ENCODE results near the gene GIPC3. TPM values are rescaled to one million over a fixed set of nuclear protein-coding genes. Genes with fewer than 3 reads are reported as not detected.

Gene GIPC3
- total and polyA plus RNA-seq, 2 donors = 0.52 to 0.91 TPM

GRCh38 chr19:3617463-3617862 is 32.2 kb downstream of the GIPC3 start:
- DNase-seq (ENCODE audit: low read depth in 6 of 9, low spot score in 9 of 9) = peak in 4 of 9 donors; percentile 42 to 74 (median 60)
- peak overlapping the region; percentile 34 to 42 for H3K27ac ChIP-seq (ENCODE audit: low read depth in 1 of 2, low read length in 1 of 2)
- peaks cover 4 to 22% of the 10 kb centered on the region in 2 donors for H3K4me1 ChIP-seq (ENCODE audit: control insufficient read depth in 2 of 2, insufficient read depth in 2 of 2, low read length in 2 of 2)
- H3K36me3 ChIP-seq (ENCODE audit: control insufficient read depth in 2 of 2, insufficient read depth in 2 of 2, low read length in 1 of 2) = peaks cover 50 to 83% of the 10 kb centered on the region in 2 donors
- H3K27me3 ChIP-seq (ENCODE audit: control insufficient read depth in 2 of 2, insufficient read depth in 1 of 2, low read length in 1 of 2) = no peaks in the 10 kb centered on the region
- H3K4me3 ChIP-seq (ENCODE audit: low read length in 2 of 2) = peak overlapping the region in 1 of 2 donors; percentile 8
- no peaks in the 10 kb centered on the region for H3K9me3 ChIP-seq (ENCODE audit: control insufficient read depth in 2 of 2, insufficient read depth in 1 of 2, low read length in 1 of 2)
- WGBS = 14% methylated on average over 19 of the region's 19 CpGs

DNA sequence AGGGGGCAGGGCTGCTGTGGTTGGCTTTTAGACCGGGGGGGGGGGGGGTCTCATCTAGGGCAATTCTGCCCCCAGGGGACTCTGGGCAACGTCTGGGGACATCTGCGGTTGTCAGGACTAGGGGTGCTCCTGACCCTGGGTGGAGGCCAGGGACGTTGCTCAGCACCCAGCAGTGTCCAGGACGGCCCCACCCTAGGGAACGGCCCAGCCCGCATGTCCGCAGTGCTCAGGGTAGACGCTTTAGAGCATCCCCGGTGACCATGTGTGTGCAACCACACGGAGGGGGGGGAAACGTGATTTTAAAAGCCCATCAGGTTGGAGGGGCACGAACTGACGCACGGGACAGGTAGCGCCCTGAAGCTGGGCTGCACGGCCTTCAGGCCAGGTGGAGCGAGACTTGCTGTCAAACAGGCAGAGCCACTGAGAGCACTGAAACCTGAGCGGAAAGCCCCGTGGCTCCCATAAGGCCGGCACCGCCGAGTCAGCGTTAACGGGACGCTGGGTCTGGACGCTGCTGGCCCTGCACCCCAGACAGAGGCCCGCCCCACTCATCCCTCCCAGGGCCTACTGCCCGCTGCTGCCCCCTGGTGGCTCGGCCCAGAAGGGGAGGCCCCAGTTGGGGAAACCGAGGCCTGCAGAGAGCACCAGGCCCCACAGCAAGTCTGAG is 33.0 kb downstream of the GIPC3 start:
- 74% methylated on average over 31 of the region's 31 CpGs for whole genome bisulfite sequencing
- Histone ChIP-seq H3K4me3 (ENCODE audit: low read length in 2 of 2) (no peak overlapping the region), H3K27ac (ENCODE audit: low read depth in 1 of 2, low read length in 1 of 2) (peak overlapping the region in 1 of 2 donors; percentile 7), H3K27me3 (ENCODE audit: control insufficient read depth in 2 of 2, insufficient read depth in 1 of 2, low read length in 1 of 2) (no peaks in the 10 kb centered on the region), H3K36me3 (ENCODE audit: control insufficient read depth in 2 of 2, insufficient read depth in 2 of 2, low read length in 1 of 2) (peaks cover 49 to 82% of the 10 kb centered on the region in 2 donors), H3K9me3 (ENCODE audit: control insufficient read depth in 2 of 2, insufficient read depth in 1 of 2, low read length in 1 of 2) (no peaks in the 10 kb centered on the region), H3K4me1 (ENCODE audit: control insufficient read depth in 2 of 2, insufficient read depth in 2 of 2, low read length in 2 of 2) (peaks cover 4 to 22% of the 10 kb centered on the region in 2 donors)
- peak in 2 of 9 donors; percentile 18 to 31 for DNase-seq (ENCODE audit: low read depth in 6 of 9, low spot score in 9 of 9)

- Histone ChIP-seq H3K36me3 (ENCODE audit: control insufficient read depth in 2 of 2, insufficient read depth in 2 of 2, low read length in 1 of 2) (peaks cover 44 to 81% of the 10 kb centered on the region in 2 donors), H3K4me3 (ENCODE audit: low read length in 2 of 2) (no peak overlapping the region)
These were observed 33.7 kb downstream of the GIPC3 start for GRCh38 chr19:3618811-3619630.

DNA sequence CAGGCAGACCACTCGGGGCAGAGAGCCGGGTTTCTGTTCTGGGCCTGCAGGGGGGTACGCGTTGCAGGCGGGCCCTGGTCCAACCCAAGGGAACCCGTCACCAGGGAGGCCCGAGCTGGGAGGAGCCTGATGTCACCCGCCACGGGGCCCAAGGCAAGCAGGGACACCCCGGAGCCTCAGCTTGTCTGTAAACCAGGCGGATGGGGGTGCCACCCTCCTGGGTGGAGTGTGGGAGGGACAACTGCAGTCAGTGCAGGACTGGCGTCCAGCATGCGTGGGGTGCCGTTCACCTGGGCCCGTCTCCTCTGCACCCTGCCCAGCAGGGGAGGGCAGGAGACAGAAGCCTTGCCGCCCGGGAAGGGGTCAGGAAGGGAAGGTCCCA is 34.3 kb downstream of the GIPC3 start:
- Histone ChIP-seq H3K4me3 (ENCODE audit: low read length in 2 of 2) (no peak overlapping the region), H3K4me1 (ENCODE audit: control insufficient read depth in 2 of 2, insufficient read depth in 2 of 2, low read length in 2 of 2) (peaks cover 9 to 25% of the 10 kb centered on the region in 2 donors), H3K27me3 (ENCODE audit: control insufficient read depth in 2 of 2, insufficient read depth in 1 of 2, low read length in 1 of 2) (no peaks in the 10 kb centered on the region), H3K9me3 (ENCODE audit: control insufficient read depth in 2 of 2, insufficient read depth in 1 of 2, low read length in 1 of 2) (no peaks in the 10 kb centered on the region), H3K36me3 (ENCODE audit: control insufficient read depth in 2 of 2, insufficient read depth in 2 of 2, low read length in 1 of 2) (peaks cover 43 to 75% of the 10 kb centered on the region in 2 donors), H3K27ac (ENCODE audit: low read depth in 1 of 2, low read length in 1 of 2) (no peak overlapping the region)
- 91% methylated on average over 17 of the region's 17 CpGs for WGBS
- no peak for DNase-seq (ENCODE audit: low read depth in 6 of 9, low spot score in 9 of 9)

More at GRCh38 chr19:3618811-3619630, 33.7 kb downstream of the GIPC3 start:
- no peak for DNase-seq (ENCODE audit: low read depth in 6 of 9, low spot score in 9 of 9)
- Histone ChIP-seq H3K27ac (ENCODE audit: low read depth in 1 of 2, low read length in 1 of 2) (peak overlapping the region in 1 of 2 donors; percentile 26), H3K9me3 (ENCODE audit: control insufficient read depth in 2 of 2, insufficient read depth in 1 of 2, low read length in 1 of 2) (no peaks in the 10 kb centered on the region), H3K27me3 (ENCODE audit: control insufficient read depth in 2 of 2, insufficient read depth in 1 of 2, low read length in 1 of 2) (no peaks in the 10 kb centered on the region), H3K4me1 (ENCODE audit: control insufficient read depth in 2 of 2, insufficient read depth in 2 of 2, low read length in 2 of 2) (peaks cover 5 to 22% of the 10 kb centered on the region in 2 donors)
- 96% methylated on average over 31 of the region's 31 CpGs for WGBS

DNA sequence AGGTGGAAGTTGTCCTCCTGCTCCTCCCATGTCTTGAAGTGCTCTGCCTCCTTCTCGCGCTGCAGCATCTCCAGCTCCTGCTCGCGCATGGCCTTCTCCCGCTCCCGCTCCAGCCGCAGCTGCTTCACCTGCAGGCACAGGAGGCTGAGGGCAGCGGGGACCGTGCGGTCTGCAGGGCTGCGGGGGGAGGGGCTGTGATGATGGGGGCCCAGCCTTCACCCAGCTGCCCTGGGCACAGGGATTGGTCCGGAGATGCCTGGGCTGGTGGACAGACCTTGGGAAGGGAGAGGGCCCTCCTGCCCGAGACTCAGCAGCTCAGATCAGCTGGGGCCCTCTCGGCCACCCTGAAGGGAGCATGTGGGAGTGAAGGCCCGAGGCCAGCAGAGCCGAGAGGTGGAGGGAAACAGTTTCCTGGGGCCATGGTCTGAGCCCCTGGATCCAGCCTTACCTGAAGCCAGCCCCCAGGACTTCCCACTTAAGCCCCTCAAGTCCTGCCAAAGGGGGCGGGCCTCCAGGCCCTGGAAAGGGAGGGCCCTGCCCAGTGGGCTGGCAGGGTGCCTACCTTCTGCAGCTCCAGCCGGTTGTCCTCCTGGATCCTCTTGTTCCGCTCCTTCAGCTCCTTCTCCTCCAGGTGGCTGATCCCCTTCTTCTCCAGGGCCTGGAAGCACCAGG is 35.0 kb downstream of the GIPC3 start:
- peaks cover 10 to 26% of the 10 kb centered on the region in 2 donors for H3K4me1 ChIP-seq (ENCODE audit: control insufficient read depth in 2 of 2, insufficient read depth in 2 of 2, low read length in 2 of 2)
- no peak overlapping the region for H3K4me3 ChIP-seq (ENCODE audit: low read length in 2 of 2)
- H3K9me3 ChIP-seq (ENCODE audit: control insufficient read depth in 2 of 2, insufficient read depth in 1 of 2, low read length in 1 of 2) = no peaks in the 10 kb centered on the region
- WGBS = 96% methylated on average over 19 of the region's 19 CpGs
- H3K27me3 ChIP-seq (ENCODE audit: control insufficient read depth in 2 of 2, insufficient read depth in 1 of 2, low read length in 1 of 2) = no peaks in the 10 kb centered on the region
- peaks cover 43 to 71% of the 10 kb centered on the region in 2 donors for H3K36me3 ChIP-seq (ENCODE audit: control insufficient read depth in 2 of 2, insufficient read depth in 2 of 2, low read length in 1 of 2)
- H3K27ac ChIP-seq (ENCODE audit: low read depth in 1 of 2, low read length in 1 of 2) = no peak overlapping the region
- no peak for DNase-seq (ENCODE audit: low read depth in 6 of 9, low spot score in 9 of 9)

DNA sequence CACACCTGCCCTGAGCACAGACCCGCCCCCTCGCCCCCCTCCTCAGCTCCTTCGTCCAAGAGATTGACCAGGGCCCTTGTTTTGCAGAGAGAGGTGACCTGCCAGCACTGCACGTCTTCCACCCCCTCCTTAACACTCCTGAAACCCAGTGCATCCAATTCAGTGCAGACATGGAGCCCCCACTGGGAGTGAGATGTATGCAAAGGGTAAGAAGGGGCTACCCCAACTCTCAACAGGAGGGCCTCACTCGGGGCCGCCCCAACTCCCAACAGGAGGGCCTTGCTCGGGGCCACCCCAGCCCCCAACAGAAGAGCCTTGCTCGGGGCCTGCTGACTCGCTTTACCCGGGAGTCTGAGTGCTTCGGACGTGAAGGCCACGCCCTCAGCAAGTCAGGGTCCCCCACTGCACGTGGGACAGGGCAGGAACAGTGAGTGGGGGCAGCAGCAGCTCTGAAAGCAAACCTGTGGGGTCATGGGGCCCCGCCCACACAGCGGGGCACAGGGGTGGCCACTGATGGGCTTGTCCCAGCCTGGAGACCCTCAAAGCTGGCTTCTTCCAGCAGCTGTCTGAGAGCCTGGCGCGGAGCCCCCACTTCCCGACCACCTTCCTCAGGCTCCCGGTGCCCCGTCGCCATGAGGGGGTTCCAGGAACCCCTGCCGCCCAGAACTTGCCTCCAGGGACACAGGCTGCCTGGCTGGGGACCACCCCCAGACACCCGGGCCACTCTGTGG is 35.7 kb downstream of the GIPC3 start:
- Histone ChIP-seq H3K27ac (ENCODE audit: low read depth in 1 of 2, low read length in 1 of 2) (no peak overlapping the region), H3K4me3 (ENCODE audit: low read length in 2 of 2) (no peak overlapping the region), H3K4me1 (ENCODE audit: control insufficient read depth in 2 of 2, insufficient read depth in 2 of 2, low read length in 2 of 2) (peaks cover 17 to 31% of the 10 kb centered on the region in 2 donors), H3K36me3 (ENCODE audit: control insufficient read depth in 2 of 2, insufficient read depth in 2 of 2, low read length in 1 of 2) (peaks cover 40 to 64% of the 10 kb centered on the region in 2 donors), H3K9me3 (ENCODE audit: control insufficient read depth in 2 of 2, insufficient read depth in 1 of 2, low read length in 1 of 2) (no peaks in the 10 kb centered on the region), H3K27me3 (ENCODE audit: control insufficient read depth in 2 of 2, insufficient read depth in 1 of 2, low read length in 1 of 2) (no peaks in the 10 kb centered on the region)
- 97% methylated on average over 24 of the region's 24 CpGs for WGBS
- DNase-seq (ENCODE audit: low read depth in 6 of 9, low spot score in 9 of 9) = no peak

DNA sequence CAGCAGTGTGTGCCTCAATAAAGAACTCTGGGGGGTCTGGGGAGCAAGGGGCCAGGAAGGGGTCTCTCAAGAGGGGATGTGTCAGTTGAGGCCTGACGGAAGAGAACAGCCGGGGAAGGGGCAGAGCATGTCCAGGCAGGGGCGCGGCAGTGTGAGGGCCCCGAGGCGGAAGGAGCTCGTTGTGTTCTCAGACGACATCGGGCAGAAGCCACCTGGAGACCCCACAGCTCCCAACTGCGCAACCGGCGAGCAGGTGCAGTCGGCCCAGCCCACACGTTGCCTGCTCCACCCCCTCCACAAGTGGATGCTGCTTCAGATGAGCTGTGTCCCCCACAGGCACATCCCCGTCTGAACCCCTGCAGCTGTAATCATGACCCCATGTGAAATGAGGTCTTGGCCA is 36.4 kb downstream of the GIPC3 start:
- Histone ChIP-seq H3K9me3 (ENCODE audit: control insufficient read depth in 2 of 2, insufficient read depth in 1 of 2, low read length in 1 of 2) (no peaks in the 10 kb centered on the region), H3K27ac (ENCODE audit: low read depth in 1 of 2, low read length in 1 of 2) (no peak overlapping the region), H3K4me3 (ENCODE audit: low read length in 2 of 2) (no peak overlapping the region), H3K4me1 (ENCODE audit: control insufficient read depth in 2 of 2, insufficient read depth in 2 of 2, low read length in 2 of 2) (peaks cover 18 to 34% of the 10 kb centered on the region in 2 donors), H3K36me3 (ENCODE audit: control insufficient read depth in 2 of 2, insufficient read depth in 2 of 2, low read length in 1 of 2) (peaks cover 38 to 63% of the 10 kb centered on the region in 2 donors), H3K27me3 (ENCODE audit: control insufficient read depth in 2 of 2, insufficient read depth in 1 of 2, low read length in 1 of 2) (no peaks in the 10 kb centered on the region)
- 98% methylated on average over 15 of the region's 15 CpGs for WGBS
- no peak for DNase-seq (ENCODE audit: low read depth in 6 of 9, low spot score in 9 of 9)

- peaks cover 35 to 62% of the 10 kb centered on the region in 2 donors for H3K36me3 ChIP-seq (ENCODE audit: control insufficient read depth in 2 of 2, insufficient read depth in 2 of 2, low read length in 1 of 2)
- 98% methylated on average over 12 of the region's 12 CpGs for WGBS
These were observed 36.9 kb downstream of the GIPC3 start for GRCh38 chr19:3622224-3622623.

More at GRCh38 chr19:3622224-3622623, 36.9 kb downstream of the GIPC3 start:
- no peaks in the 10 kb centered on the region for H3K27me3 ChIP-seq (ENCODE audit: control insufficient read depth in 2 of 2, insufficient read depth in 1 of 2, low read length in 1 of 2)
- DNase-seq (ENCODE audit: low read depth in 6 of 9, low spot score in 9 of 9) = no peak
- H3K4me1 ChIP-seq (ENCODE audit: control insufficient read depth in 2 of 2, insufficient read depth in 2 of 2, low read length in 2 of 2) = peaks cover 18 to 36% of the 10 kb centered on the region in 2 donors
- no peak overlapping the region for H3K27ac ChIP-seq (ENCODE audit: low read depth in 1 of 2, low read length in 1 of 2)
- no peak overlapping the region for H3K4me3 ChIP-seq (ENCODE audit: low read length in 2 of 2)
- peaks cover 0 to 2% of the 10 kb centered on the region in 2 donors for H3K9me3 ChIP-seq (ENCODE audit: control insufficient read depth in 2 of 2, insufficient read depth in 1 of 2, low read length in 1 of 2)
